NT2/D1 (cell line): Measurements from ENCODE around the gene IGFBPL1.
"Not testable (repeated sequence)": the region's sequence is repeated elsewhere in the genome, so short reads cannot be mapped to it uniquely, and the experiment has no call there.

Experiments used
- YY1 ChIP-seq: IDR thresholded peaks from 2 replicates; pipeline ENCODE4 v1.6.1; 2011; ENCODE audit not compliant: insufficient read length, insufficient read depth
- ZNF274 ChIP-seq: IDR thresholded peaks from 2 replicates; pipeline ENCODE4 v1.6.1; 2011; ENCODE audit warnings: mild to moderate bottlenecking, low read depth, low read length

- TF ChIP-seq YY1, ZNF274: not testable (repeated sequence)
These were observed 25.1 kb downstream of the IGFBPL1 start for GRCh38 chr9:38399191-38399590.
